ENCODE results near the gene ALDOB. TPM values are rescaled to one million over a fixed set of nuclear protein-coding genes. Genes with fewer than 3 reads are reported as not detected.
A peak's percentile ranks its signal among the peaks of the same experiment; 100 is the strongest.

The ALDOB gene
- total RNA-seq, 1 experiment from 2014 or later = not detected

DNA sequence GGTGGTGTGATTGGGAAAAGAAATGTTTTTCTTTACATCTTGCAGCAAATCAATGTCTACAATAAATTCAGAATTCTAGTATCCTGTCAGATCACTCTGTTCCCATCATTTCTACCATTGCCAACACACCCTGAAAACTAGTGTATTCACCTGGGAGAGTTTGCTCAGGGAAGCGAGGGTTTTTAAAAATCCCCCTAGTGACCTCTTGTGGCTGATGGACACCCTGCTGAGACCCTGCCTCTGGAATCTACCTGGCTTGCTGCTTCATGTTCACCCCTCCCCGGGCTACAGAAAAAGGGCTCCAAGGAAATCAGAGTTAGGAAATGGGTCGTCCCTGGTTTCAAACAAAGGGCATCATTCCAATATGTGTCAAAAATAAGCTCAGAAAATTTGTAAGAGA, 21.4 kb upstream of the ALDOB start:
- DNase-seq (ENCODE audit: low read depth) = no peak

DNA sequence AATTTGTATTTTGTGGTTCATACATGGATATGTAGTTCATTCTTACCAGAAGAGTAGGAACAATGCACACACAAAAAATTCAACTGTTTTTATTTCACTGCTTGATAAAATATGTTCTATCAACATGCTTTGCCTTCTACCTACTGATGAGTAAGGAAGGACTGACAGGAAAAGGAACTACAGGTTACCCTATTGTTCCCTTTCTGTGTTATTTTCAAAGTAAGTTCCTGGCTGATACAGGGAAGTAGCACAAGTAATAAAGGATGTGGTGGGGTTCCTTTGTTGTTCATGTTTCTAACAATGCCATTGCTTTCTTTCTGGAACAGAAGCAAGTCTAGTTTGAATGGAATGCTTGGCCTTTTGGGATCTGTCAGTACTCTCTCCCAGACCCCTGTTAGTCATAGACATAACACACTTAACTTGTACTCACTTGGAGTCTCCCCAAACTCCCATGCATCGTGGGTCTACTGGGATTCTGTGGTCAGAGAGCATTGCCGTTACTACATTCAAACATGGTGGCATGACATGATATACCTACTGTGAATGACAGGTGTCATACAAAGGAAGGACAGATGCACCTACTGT, 20.2 kb upstream of the ALDOB start:
- DNase-seq (ENCODE audit: low read depth) = no peak

DNA sequence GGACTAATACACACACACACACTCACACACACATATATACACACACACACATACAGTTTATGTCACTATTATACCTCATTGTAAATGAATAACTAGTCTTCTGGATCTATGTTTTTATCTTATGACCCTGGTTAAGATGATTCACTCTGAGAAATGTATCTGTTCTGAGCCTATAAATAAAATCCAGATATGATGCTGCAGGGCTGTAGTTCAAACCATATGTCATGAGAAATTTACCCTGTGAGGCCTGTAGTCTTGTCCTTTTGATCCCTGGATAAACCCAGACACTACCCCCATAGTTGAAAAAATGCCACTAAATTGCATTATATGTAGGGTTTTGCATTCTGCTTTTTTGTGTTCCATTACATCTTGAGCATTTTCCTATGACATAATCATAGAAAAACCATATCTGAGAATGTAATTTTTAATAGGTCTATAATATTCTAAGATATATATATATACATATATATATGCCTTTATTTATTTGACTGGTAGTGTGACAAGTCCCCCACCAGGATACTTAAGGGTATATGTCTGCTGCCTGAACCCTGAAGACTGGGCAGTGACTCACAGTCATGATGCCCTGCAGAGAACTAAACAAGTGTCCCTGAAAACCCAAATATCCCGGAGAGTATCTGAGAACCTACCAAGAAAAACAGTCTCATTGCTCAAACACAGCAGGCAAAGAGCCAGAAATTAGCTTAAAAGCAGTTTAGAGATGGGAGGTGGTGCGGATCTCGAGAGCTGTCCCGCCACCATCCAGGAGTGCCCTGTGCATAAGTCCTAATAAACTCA, 18.4 kb upstream of the ALDOB start:
- DNase-seq (ENCODE audit: low read depth) = no peak

DNA sequence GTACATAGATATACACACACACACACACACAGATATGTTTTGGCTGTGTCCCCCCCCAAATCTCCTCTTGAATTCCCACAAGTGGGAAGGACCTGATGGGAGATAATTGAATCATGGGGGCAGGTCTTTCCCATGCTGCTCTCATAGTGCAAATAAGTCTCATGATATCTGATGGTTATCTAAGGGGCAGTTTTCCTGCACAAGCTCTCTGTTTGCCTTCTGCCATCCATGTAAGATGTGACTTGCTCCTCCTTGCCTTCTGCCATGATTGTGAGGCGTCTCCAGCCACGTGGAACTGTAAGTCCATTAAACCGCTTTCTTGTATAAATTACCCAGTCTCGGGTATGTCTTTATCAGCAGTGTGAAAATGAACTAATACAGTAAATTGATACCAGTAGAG, 15.9 kb upstream of the ALDOB start:
- no peak for DNase-seq (ENCODE audit: low read depth)

DNA sequence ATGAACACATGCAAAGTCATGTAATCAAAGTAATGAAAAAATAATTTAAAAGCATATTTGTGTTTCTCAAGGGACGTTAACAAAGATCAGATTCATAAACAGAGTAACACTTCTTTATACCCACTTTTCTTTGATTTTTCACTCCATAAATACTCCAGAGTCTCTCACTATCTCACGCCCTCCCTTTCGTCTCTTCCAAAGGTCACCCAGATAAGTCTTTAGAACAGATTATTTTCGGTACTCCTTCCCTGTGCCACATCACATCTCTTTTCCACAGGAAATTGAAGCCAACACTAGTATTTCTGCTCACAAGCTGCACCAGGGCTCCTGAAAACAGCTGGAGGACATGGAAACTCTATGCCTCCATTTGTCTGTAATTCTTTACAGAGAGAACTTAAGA, 15.4 kb upstream of the ALDOB start:
- no peak for DNase-seq (ENCODE audit: low read depth)

DNA sequence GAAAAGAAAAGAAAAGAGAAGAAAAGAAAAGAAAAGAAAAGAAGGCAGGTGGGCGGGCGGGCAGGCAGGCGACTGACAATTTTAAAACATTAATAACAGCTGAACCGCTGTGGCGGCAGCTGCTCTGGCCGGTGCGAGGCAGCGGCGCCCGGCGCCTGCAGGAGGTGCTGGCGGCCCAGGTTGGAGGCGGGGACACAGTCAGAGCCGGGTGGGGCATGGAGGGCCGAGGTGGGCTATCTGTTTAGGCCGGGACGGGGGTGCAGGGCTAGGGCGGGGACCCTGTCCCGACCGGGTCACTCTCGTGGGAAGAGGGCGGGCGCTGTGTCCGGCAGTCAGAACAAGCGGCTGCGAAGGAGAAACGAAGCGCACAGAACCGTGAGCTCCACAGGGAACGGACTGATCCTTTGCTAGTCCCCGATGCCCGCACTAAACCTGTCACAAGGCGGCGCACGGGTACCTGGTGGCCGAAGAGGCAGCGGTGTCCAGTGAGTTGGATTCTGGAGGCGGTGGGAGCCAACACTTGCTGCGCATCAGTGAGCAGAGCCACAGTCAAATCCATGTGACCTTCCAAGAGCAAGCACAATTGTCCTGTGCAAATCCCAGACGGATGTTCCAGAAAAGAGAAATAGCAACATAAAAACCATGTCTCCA, 13.6 kb upstream of the ALDOB start:
- DNase-seq (ENCODE audit: low read depth) = peak; percentile 71

DNA sequence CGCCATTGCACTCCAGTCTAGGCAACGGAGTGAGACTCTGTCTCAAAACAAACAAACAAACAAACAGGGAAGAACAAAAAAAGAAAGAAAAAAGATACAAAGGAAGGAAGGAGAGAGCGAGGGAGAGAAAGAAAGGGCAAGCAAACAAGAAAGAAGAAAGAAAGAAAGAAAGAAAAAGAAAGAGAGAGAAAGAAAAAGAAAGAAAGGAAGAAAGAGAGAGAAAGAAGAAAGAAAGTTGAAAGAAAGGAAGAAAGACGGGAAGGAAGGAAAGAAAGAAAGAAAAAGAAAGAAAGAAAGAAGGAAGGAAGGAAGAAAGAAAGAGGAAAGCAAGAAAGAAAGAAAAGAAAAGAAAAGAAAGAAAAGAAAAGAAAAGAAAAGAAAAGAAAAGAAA, 13.1 kb upstream of the ALDOB start:
- DNase-seq (ENCODE audit: low read depth) = no peak

DNA sequence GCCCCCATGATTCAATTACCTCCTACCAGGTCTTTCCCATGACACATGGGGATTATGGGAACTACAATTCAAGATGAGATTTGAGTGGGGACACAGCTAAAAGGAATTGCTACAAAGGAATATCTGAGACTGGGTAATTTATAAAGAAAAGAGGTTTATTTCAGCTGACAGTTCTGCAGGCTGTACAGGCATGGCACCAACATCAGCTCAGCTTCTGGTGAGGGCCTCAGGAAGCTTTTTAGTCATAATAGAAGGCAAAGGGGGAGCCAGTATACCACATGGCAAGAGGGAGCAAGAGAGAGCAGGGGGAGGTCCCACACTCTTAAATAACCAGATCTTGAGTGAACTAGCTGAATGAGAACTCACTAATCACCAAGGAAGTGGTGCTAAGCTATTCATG, 11.2 kb upstream of the ALDOB start:
- DNase-seq (ENCODE audit: low read depth) = no peak

DNA sequence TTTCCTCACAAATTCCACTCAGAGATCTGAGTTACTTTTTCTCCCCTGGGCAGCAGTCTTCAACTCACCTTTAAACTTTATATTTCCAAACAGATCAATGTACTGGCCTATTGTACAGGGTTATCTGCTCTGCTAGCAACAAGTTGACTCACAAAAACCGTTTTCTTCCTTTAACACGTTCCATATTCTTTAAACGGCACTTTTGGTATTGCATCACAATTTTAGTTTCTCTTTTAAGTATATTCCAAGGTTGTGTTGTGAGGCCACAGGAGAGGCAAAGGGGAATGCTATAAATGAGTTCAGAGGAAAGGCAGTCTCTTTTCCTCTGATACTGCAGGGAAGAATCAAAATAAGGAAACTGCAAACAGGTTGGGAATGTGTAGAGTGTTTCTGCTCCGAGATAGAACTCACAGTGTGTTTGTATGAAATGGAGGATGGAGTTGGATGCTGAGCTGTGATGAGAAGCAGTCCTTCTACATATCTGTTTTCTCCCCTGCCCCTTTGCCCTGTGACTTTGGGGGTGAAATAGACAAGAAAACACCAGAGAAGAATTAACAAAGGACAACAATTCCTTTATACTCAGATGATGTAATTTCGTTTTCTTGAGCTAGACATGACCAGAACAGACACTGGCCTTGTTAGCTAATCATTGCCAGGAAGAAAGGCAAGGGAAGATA, 9.9 kb upstream of the ALDOB start:
- no peak for DNase-seq (ENCODE audit: low read depth)

DNA sequence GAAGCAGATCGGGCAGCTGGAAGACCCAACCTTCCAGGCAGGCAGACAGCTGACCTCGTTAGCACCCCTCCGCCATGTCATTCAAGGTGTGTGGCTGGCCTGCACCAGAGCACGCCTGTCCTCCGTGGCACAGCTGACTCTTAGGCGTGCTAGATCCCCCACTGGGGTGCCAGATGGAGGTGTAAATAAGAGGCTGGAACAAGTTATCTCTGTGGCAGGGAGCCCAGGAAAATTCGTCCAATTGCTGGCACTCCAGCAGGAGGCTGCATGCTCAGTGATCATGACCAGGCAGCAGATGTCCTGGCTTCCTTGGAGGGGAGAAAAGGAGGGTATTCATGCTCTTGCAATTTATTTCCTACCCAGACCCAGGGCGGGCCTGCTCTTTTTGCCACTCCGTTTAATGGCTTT, 7.8 kb upstream of the ALDOB start:
- DNase-seq (ENCODE audit: low read depth) = no peak

DNA sequence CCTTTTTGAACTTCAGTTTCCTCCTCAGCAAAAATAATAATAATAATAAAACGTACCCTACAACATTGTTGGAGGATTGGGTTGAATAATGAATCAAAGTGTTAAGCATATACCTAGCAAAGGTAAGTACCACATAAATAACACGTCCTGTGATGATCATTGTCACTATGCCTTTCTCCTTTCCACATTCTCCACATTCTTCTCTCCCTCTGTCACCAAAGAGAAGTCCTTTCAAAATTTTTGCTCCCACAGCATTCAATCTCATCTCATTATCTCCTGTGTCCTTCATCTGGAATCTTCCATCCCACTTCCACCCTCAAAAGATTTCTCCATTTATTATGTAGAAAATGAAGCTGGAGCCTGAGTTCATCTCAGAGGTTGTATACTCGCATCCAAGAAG, 7.2 kb upstream of the ALDOB start:
- no peak for DNase-seq (ENCODE audit: low read depth)

DNA sequence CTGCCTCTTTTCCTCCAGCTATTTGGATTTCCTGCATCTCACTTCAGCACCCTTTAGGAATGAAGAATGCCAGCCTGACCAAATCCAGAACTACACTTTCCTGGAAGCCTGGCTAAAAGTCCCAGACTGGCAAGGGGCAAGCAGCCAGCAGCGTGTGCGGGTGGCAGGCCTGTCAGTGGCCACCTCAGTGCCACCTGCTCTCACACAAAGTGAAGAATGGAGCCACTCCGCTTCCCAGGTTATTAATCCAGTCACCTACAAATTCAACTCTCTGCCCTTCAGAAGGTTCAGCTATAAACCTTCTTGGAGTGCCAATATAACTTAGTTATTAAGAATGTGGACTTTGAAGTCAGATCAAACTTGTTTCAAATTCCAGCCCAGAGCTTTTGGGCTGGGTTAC, 6.7 kb upstream of the ALDOB start:
- no peak for DNase-seq (ENCODE audit: low read depth)

DNA sequence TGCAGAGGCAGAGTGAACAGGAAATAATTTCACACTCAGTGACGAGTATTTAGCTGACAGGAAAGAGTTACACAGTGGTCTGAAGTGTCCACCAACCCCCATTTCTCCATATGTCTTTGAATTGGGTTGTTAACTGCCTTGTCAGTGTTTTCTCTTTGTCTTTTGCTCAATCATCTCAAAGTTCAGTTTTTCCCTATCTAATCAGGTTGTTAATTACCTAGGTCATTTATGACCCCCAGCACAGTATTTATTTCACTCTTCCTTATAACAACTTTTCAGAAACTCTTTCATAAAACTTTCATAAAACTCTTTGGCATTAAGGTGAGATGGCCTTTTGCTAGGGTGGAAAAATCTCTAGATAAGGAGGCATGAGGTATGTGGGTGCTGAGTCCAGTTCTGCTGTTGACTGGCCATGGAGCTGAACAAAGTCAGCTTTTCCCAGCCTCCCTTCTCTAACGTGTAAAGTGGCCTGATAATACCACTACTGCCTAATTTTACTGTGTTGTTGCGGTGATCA, 5.2 kb upstream of the ALDOB start:
- DNase-seq (ENCODE audit: low read depth) = no peak

DNA sequence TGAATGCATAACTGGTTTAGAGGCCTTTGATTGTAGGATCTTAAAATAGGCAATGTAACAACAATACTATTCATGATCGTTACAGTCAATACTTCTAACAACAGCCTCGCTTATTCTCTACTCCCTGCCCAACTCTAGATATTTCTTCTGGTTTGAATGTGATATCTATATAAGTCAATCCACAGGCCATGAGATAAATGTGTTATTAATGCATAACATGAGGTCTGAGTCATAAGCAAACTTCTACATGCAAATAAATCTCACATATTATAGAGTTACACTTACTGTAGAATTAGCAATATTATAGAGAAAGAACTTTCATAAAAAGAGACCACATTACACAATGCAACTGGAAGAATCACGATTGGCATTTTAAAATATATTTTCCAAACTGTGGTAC, 2.9 kb upstream of the ALDOB start:
- no peak for DNase-seq (ENCODE audit: low read depth)

DNA sequence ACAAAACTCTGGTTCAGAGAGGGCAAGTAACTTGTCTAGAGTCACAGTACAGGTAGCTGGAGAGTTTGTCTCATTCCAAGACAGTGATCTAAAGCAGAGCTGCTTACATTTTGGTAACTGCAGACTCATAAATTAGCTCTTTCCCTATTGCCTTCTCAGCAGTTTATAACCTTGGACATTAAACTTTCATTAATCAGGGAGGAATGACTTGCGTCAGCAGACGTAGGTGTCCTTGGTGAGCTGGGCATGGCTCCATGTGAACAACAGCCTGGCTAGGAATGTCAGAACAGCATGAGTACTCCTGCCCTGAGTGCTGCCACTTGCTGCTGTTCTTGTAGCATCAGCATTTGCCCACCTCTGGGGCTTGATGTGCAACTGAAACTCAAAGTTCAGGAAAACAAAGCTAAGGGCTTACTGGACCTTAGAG, 2.2 kb upstream of the ALDOB start:
- DNase-seq (ENCODE audit: low read depth) = no peak

DNA sequence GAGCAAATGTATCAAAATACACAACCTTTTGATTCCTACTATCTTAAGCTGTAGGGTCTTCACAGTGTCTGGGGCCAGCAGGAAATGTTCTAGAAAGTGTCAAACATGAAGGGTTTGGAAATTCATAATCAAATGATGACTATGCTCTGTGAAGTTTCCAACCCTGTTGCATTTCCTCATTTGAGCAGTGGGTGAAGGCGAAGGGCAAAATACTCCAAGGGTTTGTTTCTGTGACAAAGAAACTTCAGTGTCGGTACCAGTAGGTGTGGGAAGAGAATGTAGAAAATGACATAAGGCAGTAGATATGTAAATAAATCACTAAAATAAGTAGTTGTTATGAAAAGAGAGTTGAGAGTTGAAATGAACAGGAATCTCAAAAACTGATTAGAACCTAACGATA, 576 bp downstream of the ALDOB start:
- DNase-seq (ENCODE audit: low read depth) = no peak

DNA sequence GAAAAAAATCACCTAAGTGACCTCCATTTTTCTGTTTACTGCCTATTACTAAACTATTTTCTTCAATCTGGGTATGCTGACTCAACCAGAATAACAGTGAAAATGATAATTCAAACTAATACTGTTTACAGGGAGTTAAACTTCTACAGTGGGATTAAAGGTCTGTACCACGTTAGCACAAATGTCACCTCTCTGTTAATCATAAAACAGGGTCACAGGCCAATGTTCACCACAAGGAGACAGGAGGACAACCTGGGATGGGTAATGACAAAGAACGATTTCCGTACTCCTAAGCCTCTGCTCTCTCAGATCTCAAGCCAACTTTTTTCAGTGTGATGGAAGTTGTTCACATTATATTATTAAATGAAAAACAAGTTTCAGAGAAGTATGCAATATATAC, 2.3 kb downstream of the ALDOB start:
- no peak for DNase-seq (ENCODE audit: low read depth)

DNA sequence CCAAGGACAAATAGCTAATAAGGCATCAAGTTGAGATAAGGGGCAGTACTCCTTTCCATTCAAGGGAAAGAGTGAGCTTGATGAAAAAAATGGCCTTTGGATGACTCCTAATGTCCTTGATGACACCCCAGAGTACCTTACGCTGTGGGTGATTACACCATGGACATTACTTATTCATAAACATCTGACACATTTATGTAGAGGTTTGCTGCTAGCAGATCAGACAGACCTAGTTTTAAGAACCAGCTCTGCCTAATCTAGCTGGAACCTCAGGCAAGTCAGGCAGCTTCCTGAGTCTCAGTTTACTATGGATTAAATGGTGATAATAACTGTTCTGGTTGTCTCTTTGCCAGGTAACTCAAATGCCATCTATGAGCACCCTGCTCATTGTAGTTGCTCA, 2.8 kb downstream of the ALDOB start:
- DNase-seq (ENCODE audit: low read depth) = no peak

DNA sequence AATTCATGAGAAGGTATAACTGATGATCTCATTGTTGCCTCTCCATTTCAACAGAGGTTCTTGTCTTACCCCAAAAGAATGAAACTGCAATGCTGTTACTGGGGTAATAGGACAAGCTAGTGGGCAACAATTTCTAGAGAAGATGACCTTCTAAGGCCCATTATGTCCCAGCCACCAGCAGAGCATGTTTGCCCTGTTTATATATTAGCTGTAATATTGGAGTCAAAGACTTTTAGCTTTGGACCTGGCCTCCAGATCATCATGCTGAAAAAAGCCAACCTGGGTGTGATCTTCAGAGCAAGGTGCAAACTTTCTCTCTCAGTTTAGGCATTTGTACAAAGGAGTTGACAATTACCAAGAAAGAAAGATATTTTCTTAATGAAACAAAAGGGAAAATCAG, 3.4 kb downstream of the ALDOB start:
- no peak for DNase-seq (ENCODE audit: low read depth)

DNA sequence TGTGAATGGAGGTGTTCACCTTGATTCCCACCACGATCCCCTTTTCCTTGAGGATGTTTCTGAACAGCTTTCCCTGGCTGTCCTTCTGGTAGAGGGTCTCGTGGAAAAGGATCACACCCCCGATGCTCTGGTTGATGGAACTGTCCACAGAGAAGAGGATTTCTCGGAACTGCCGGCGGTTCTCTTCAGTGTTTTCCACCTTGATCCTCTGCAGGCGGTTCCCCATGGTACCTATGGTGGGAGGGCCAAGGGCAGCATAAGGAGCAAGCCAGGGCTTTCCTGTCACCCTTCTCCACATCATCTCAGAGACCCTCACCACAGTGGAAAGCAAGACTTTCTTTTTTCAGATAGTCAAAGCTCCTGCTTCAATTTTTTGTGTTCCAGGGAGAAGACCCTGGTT, 5.8 kb downstream of the ALDOB start:
- DNase-seq (ENCODE audit: low read depth) = no peak

DNA sequence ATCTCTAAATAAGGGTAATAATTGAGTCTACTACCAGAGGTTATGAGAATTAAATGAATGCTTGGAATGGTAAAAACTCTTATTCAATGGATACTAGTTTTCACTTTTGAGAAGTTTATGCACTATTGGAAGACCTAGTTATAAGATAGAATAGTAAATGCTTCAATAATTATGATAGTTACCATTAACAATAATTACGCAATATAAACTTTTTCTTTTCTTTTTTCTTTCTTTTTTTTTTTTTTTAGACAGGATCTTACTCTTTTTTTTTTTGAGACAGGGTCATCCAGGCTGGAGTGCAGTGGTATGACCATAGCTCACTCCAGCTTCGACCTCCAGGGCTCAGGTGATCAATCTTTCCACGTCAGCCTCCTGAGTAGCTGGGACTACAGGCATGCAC, 6.7 kb downstream of the ALDOB start:
- no peak for DNase-seq (ENCODE audit: low read depth)

Measured in HT1080 (cell line).